DND-41 (cell line): ENCODE results near the gene ACBD6.

Experiments
- EZH2 ChIP-seq: IDR thresholded peaks from 3 replicates; pipeline ENCODE4 v1.6.1; 2012; ENCODE audit warnings: borderline replicate concordance, low read depth, mild to moderate bottlenecking, moderate library complexity, low read length, inconsistent platforms; ENCODE audit not compliant: severe bottlenecking
- TF ChIP-seq, protein P1 (sequence below): IDR thresholded peaks from 2 replicates; pipeline ENCODE4 v1.5.1; 2012; ENCODE audit warnings: borderline replicate concordance, low read length, moderate library complexity, mild to moderate bottlenecking; ENCODE audit not compliant: poor library complexity, severe bottlenecking; ENCODE audit errors: extremely low read depth

DNA sequence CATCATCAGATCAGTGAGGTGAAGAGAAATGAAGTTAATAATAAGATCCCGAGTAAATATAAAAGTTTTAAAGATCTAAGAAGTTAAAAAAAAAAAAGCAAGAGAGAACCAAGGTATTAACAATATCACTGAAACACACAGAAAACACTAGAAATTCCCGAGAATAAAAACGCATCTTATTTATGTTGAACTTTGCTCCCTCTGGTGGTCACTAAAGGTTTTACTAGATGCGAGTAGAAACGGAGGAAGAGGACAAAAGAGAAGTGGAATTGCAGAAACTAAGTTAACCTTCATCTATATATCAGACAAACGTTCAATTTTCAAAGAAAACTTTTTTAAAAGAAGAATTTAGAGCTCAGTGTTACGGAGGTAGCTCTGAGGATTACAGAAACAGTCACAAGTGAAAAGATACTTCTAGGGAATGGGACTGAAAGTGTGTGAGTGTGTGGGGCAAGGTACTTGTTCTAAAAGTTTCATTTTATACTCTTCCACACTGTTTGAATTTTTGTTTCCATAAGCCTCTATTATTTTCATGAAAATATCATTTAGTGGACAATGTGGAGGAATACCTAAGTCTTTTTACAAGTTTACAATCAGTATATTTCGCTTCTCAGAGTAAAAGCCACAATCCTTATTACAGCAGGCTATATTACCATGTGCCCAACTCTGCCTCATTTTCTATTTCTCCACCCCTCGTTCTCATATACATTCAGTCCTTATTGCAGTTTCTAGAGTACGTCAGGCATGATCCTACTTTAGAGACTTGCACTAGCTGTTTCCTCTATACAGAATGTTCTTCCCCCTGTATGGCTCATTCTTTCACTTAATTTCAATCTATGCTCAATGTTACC lies 19.7 kb downstream of the ACBD6 start:
- TF ChIP-seq, protein P1, sequence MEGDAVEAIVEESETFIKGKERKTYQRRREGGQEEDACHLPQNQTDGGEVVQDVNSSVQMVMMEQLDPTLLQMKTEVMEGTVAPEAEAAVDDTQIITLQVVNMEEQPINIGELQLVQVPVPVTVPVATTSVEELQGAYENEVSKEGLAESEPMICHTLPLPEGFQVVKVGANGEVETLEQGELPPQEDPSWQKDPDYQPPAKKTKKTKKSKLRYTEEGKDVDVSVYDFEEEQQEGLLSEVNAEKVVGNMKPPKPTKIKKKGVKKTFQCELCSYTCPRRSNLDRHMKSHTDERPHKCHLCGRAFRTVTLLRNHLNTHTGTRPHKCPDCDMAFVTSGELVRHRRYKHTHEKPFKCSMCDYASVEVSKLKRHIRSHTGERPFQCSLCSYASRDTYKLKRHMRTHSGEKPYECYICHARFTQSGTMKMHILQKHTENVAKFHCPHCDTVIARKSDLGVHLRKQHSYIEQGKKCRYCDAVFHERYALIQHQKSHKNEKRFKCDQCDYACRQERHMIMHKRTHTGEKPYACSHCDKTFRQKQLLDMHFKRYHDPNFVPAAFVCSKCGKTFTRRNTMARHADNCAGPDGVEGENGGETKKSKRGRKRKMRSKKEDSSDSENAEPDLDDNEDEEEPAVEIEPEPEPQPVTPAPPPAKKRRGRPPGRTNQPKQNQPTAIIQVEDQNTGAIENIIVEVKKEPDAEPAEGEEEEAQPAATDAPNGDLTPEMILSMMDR = peak; percentile 84
- no peak for TF ChIP-seq EZH2
